ENCODE data around the gene LRMDA.

DNA sequence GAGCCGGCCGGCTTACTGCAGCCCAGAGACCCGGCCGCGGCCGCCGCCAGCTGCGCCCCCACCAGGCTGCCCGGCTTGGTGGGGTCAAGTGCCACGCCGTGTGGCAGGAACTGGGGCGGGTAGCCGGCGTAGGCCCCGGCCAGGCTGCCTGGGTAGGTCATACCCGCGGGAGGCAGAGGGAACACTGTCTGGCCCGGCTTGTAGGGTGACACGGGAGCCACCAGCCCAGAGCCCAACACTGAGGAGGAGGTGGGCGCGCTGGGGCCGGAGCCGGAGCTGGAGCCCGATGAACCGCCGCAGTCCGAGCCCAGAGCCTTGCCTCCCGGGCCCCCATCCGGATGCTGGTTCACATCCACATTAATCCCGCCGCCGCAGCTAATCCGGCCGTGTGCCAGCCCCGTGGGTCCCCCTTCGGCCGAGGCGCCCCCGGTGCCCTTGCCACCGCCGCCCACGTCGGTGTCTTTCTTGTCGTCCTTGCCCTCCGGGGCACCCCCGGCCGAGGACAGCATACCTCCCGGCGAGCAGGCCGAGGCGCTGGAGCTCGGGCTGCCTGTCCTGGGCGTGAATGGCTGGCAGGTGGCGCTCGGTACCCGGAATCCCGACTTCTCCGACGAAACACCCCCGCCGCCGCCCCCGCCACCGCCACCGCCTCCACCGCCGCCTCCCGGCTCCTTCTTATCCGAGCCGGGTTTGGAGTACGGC, 31.8 kb upstream of the LRMDA start:
- TF ChIP-seq, protein P1, sequence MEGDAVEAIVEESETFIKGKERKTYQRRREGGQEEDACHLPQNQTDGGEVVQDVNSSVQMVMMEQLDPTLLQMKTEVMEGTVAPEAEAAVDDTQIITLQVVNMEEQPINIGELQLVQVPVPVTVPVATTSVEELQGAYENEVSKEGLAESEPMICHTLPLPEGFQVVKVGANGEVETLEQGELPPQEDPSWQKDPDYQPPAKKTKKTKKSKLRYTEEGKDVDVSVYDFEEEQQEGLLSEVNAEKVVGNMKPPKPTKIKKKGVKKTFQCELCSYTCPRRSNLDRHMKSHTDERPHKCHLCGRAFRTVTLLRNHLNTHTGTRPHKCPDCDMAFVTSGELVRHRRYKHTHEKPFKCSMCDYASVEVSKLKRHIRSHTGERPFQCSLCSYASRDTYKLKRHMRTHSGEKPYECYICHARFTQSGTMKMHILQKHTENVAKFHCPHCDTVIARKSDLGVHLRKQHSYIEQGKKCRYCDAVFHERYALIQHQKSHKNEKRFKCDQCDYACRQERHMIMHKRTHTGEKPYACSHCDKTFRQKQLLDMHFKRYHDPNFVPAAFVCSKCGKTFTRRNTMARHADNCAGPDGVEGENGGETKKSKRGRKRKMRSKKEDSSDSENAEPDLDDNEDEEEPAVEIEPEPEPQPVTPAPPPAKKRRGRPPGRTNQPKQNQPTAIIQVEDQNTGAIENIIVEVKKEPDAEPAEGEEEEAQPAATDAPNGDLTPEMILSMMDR (IDR thresholded peaks at IDR 0.05): peak; percentile 31 to 52 (median 42)
- peak in 1 of 2 donors; percentile 5 for TF ChIP-seq POLR2A (IDR thresholded peaks at IDR 0.05)

Measured in adrenal gland (tissue), 5 donors.